ENCODE measurements around the gene SLC22A15. TPM values are rescaled to one million over a fixed set of nuclear protein-coding genes. Genes with fewer than 3 reads are reported as not detected.

Gene SLC22A15
- total RNA-seq, 2 experiments from 2014 or later, result 0.08 to 0.22 TPM

DNA sequence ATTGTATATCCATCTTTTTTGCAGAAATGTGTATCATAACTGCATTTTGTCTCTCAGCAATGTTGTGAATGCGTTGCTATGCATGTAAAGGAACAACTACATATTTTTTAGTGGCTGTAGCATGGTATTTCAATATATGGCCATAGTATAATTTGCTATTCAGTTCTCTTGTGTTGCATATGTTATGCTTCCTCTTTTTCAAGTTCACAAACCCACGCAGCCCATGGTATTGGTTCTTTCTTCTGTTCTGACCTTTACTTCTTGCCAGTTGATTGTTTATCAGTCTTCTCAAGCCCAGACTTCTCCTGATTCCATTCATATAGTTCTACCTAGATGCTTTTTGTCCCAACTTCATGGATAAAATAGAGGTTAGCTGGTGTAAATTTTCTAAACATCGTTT, 6.1 kb downstream of the SLC22A15 start:
- intact Hi-C loops (cut with DNase I, micrococcal nuclease), result loop anchor here in 1 of 2 experiments (5.0 kb wide), 1 partner anchor 175 kb away; no protein-coding TSS in a partner anchor
- H3K4me1 ChIP-seq (ENCODE audit: insufficient read depth, low read length), result peaks cover 2% of the 10 kb centered on the region
- CTCF ChIA-PET, result no interaction called here
- no peaks in the 10 kb centered on the region for H3K36me3 Mint-ChIP-seq (ENCODE audit: low read depth)
- H3K27me3 ChIP-seq (ENCODE audit: control insufficient read depth in 1 of 2, insufficient read depth in 2 of 2, low read length in 2 of 2), result peaks cover 0 to 13% of the 10 kb centered on the region in 2 experiments
- TF ChIP-seq, protein P1, sequence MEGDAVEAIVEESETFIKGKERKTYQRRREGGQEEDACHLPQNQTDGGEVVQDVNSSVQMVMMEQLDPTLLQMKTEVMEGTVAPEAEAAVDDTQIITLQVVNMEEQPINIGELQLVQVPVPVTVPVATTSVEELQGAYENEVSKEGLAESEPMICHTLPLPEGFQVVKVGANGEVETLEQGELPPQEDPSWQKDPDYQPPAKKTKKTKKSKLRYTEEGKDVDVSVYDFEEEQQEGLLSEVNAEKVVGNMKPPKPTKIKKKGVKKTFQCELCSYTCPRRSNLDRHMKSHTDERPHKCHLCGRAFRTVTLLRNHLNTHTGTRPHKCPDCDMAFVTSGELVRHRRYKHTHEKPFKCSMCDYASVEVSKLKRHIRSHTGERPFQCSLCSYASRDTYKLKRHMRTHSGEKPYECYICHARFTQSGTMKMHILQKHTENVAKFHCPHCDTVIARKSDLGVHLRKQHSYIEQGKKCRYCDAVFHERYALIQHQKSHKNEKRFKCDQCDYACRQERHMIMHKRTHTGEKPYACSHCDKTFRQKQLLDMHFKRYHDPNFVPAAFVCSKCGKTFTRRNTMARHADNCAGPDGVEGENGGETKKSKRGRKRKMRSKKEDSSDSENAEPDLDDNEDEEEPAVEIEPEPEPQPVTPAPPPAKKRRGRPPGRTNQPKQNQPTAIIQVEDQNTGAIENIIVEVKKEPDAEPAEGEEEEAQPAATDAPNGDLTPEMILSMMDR (IDR thresholded peaks at IDR 0.05), result no peak
- POLR2A ChIA-PET, result no interaction called here
- H3K9me3 ChIP-seq (ENCODE audit: control insufficient read depth in 1 of 2, insufficient read depth in 1 of 2, low read length in 2 of 2), result no peaks in the 10 kb centered on the region
- no peaks in the 10 kb centered on the region for H3K9me3 Mint-ChIP-seq
- no peak overlapping the region for H3K4me3 ChIP-seq (ENCODE audit: low read length)
- H3K27me3 Mint-ChIP-seq, result peaks cover 23% of the 10 kb centered on the region
- no peak overlapping the region for H3K4me3 Mint-ChIP-seq
- ATAC-seq (ENCODE audit: poor library complexity), result no peak
- no peaks in the 10 kb centered on the region for H3K36me3 ChIP-seq (ENCODE audit: insufficient read depth, low read length)
- no peak for DNase-seq
- no peak overlapping the region for H3K27ac Mint-ChIP-seq
- H3K4me1 Mint-ChIP-seq (ENCODE audit: low read depth), result peaks cover under 1% of the 10 kb centered on the region
- no peak overlapping the region for H3K27ac ChIP-seq (ENCODE audit: low read depth in 1 of 2, low read length in 2 of 2)

GRCh38 chr1:115983584-115983983, 7.3 kb downstream of the SLC22A15 start:
- no peaks in the 10 kb centered on the region for H3K4me1 Mint-ChIP-seq (ENCODE audit: low read depth)
- H3K36me3 Mint-ChIP-seq (ENCODE audit: low read depth), result no peaks in the 10 kb centered on the region
- CTCF ChIA-PET, result no interaction called here

DNA sequence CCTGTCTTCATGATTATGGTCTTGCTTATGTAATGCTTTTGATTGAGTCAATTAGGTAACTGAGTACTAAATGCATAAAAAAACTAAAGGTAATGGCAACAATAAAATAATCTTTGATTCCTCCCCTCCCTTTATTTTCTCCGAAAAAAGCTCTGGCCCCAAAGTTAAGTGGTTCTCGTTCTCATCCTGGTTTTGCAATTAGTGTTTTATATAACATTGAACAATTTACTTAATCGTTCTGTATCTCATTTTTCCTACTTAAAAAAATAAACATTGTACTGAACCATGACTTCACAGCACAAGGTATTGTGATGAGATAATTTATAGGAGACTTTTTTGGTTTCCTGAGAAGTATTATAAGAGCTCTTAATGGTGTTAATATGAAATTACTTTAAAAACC, 11.3 kb downstream of the SLC22A15 start:
- no peaks in the 10 kb centered on the region for H3K27me3 ChIP-seq (ENCODE audit: control insufficient read depth in 1 of 2, insufficient read depth in 2 of 2, low read length in 2 of 2)
- Mint-ChIP-seq H3K9me3 (no peaks in the 10 kb centered on the region), H3K4me1 (ENCODE audit: low read depth) (peaks cover 12% of the 10 kb centered on the region), H3K27me3 (peaks cover 10% of the 10 kb centered on the region), H3K27ac (no peak overlapping the region), H3K36me3 (ENCODE audit: low read depth) (no peaks in the 10 kb centered on the region), H3K4me3 (no peak overlapping the region)
- H3K9me3 ChIP-seq (ENCODE audit: control insufficient read depth in 1 of 2, insufficient read depth in 1 of 2, low read length in 2 of 2), result no peaks in the 10 kb centered on the region
- H3K36me3 ChIP-seq (ENCODE audit: insufficient read depth, low read length), result no peaks in the 10 kb centered on the region
- H3K4me3 ChIP-seq (ENCODE audit: low read length), result no peak overlapping the region
- no peaks in the 10 kb centered on the region for H3K4me1 ChIP-seq (ENCODE audit: insufficient read depth, low read length)
- no peak overlapping the region for H3K27ac ChIP-seq (ENCODE audit: low read depth in 1 of 2, low read length in 2 of 2)
- TF ChIP-seq, protein P1 (IDR thresholded peaks at IDR 0.05), result no peak
- ATAC-seq (ENCODE audit: poor library complexity), result no peak
- ChIA-PET CTCF (no interaction called here), POLR2A (no interaction called here)
- no peak for DNase-seq
- intact Hi-C loops (cut with DNase I, micrococcal nuclease), result no loop called here

More at GRCh38 chr1:115983584-115983983, 7.3 kb downstream of the SLC22A15 start:
- TF ChIP-seq, protein P1 (IDR thresholded peaks at IDR 0.05), result no peak
- Histone ChIP-seq H3K27ac (ENCODE audit: low read depth in 1 of 2, low read length in 2 of 2) (no peak overlapping the region), H3K4me3 (ENCODE audit: low read length) (no peak overlapping the region), H3K27me3 (ENCODE audit: control insufficient read depth in 1 of 2, insufficient read depth in 2 of 2, low read length in 2 of 2) (peaks cover 0 to 3% of the 10 kb centered on the region in 2 experiments), H3K9me3 (ENCODE audit: control insufficient read depth in 1 of 2, insufficient read depth in 1 of 2, low read length in 2 of 2) (no peaks in the 10 kb centered on the region), H3K36me3 (ENCODE audit: insufficient read depth, low read length) (no peaks in the 10 kb centered on the region), H3K4me1 (ENCODE audit: insufficient read depth, low read length) (peaks cover 2% of the 10 kb centered on the region)
- DNase-seq, result no peak
- POLR2A ChIA-PET, result no interaction called here
- H3K4me3 Mint-ChIP-seq, result no peak overlapping the region
- H3K27ac Mint-ChIP-seq, result no peak overlapping the region
- H3K9me3 Mint-ChIP-seq, result no peaks in the 10 kb centered on the region
- intact Hi-C loops (cut with DNase I, micrococcal nuclease), result loop anchor here in 1 of 2 experiments (5.0 kb wide), 1 partner anchor 176 kb away; no protein-coding TSS in a partner anchor
- peaks cover 16% of the 10 kb centered on the region for H3K27me3 Mint-ChIP-seq
- no peak for ATAC-seq (ENCODE audit: poor library complexity)
